Activated effector memory CD4-positive, alpha-beta T cell treated with Interleukin-2 at 50 U/mL for 16 hours (primary cell): ENCODE measurements around the gene NPAT.
"Not testable (repeated sequence)": the region's sequence is repeated elsewhere in the genome, so short reads cannot be mapped to it uniquely, and the experiment has no call there.

Experiments
- DNase-seq: peaks from one replicate; pipeline ENCODE4 v3.0.0-alpha.2; 2020

NPAT gene

GRCh38 chr11:108218912-108219783, 3.3 kb downstream of the NPAT start:
- no peak for DNase-seq

- DNase-seq: no peak
Measured at GRCh38 chr11:108218455-108218854, 4.0 kb downstream of the NPAT start.

DNA sequence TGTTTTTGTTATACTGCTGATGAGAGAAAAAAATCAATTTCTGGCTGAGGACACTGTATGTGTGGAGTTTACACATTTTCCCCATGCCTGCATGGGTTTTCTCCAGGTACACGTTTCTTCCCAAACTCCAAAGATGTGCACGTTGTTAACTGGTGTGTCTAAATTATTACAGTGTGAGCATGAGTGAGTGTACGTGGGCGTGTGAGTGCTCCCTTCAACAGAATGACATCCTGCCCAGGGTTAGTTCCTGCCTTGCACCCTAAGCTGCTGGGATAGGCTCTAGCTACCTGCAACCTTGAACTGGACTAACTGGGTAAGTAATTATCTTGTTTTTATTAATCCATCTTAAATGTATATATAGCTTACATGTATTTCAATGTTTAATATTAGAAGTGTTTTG, 5.5 kb downstream of the NPAT start:
- no peak for DNase-seq

- no peak for DNase-seq
Measured at GRCh38 chr11:108213784-108214183, 8.7 kb downstream of the NPAT start.

DNA sequence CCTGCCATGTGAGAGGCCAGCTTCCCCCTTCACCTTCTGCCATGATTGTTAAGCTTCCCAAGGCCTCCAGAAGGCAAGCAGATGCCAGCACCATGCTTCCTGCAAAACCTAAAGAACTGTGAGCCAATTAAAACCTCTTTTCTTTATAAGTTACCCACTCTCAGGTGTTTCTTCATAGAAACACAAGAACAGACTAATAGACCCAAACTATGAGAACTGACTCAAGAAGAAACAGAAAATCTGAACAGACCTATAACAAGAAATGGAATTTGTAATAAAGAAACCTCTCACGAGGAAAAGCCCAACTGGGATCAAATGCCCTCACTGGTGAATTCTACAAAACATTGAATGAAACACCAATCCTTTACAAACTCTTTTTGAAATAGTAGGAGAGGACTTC, 12.0 kb downstream of the NPAT start:
- no peak for DNase-seq

DNA sequence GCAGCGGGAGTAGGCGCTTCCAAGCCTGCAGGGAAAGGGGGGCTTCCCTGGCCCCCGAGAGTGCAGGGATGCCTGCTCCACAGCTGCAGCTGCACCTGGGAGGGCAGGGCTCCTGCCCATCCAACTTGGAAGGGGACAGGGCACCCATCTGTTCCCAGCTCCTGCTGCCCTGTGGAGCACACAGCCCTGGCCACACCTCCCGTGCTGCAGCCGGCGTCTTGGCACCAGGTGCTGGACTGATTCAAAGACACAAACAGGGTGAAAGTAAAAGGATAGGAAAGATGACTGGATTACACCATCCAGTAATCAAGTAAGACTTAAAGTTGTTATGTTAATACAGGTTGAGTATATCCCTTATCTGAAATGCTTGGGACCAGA, 14.8 kb downstream of the NPAT start:
- DNase-seq: no peak

- DNase-seq: no peak
Measured at GRCh38 chr11:108206969-108207682, 15.3 kb downstream of the NPAT start.

DNA sequence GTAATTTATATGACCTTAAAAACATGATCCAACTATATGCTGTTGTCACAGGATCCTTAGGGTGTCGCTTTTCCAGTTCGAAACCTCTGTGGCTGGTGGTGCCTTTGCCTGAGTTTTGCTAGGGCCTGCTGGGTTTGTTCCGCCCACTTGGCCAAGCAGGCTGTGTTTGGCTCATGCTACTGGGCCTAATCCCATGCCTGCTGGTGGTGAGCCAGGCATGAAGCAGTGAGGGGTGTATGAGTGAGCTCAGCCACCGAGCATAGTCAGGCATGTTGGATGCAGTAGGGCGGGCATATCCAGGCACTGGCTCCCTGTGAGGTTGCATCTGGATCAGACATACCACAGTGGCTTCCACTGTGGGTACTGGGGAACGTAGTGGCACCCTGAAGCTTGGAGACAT, 16.3 kb downstream of the NPAT start:
- DNase-seq: no peak

GRCh38 chr11:108204929-108205499, 17.4 kb downstream of the NPAT start:
- DNase-seq: no peak

GRCh38 chr11:108204376-108204775, 18.1 kb downstream of the NPAT start:
- no peak for DNase-seq

GRCh38 chr11:108203075-108203474, 19.4 kb downstream of the NPAT start:
- no peak for DNase-seq

DNA sequence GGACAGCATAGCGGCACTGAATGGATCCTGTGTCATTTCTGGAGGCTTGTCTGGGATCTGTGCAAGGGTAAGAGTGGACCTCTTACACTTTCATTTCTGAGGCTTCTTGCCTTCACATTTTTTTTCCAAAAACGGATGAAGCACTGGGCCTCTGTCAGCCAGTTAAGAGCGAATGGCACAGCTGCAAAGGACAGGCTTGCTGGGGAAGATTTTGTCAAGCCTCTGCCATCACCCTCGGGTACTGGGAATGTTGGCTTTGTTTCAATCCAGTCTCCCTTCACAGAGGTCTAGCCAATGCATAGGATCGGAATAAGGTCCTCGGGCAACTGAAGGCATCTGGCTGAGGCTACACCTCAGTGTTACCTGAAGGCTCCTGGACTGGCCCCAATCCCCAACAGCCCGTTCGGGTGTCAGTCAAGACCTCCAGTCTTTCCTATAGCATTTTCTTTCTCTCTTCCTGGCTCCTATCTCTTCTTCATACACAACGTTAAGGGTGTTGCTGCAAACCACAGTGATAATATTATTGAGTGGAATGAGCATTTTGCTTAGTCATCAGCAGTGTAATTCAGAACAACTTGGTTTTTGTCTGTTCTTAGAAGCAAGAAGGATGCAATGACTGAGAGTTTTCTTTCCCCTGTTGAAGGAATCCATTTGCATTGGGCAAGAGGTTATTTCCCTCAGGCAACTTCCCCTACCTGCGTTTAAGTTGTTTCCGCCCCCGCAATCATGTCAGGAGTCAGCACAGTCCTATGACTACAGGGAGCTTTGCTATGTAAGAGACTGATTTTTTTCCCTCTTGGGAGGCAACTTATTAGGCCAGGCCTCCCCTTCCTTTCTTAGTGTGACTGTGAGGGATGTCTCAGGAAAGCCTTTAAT, 22.8 kb downstream of the NPAT start:
- DNase-seq: no peak

- DNase-seq: no peak
Measured at GRCh38 chr11:108198833-108199232, 23.6 kb downstream of the NPAT start.

DNA sequence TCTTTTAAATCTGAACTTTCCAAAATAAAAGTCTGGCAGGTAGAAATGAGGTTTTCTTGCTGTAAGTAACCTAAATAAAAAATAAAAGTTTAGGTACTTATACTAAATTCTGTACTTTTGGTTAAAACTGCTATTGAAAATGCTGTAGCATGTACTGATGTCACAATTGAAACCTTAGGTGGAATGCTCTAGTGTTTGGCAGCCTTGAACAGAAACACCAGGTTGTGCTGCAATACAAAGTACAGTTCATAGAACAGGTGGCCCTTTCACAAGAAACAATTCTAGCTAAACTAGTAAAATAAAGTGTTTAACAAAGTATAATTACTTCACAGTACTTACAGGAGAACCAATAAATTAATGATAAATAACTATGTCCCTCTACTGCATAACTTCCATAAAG, 25.1 kb downstream of the NPAT start:
- DNase-seq: no peak

DNA sequence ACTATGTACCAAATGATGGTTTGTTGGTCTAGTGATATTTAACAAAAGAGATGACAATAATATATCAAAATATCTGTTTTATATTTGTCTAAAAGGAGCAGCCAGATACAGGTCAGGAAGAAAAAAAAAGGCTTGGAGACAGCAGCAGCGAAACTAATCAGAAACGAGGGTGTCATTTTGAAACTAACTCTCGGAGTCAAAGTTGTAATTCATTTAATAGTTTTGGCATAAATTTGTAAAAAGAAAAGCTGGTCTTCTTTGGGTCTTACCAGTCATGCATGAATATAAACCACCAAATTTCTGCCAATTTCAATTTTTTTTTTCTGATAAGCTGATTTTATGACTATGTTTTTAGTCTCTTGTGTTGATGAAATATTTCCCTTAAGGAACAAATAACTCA, 25.5 kb downstream of the NPAT start:
- no peak for DNase-seq

DNA sequence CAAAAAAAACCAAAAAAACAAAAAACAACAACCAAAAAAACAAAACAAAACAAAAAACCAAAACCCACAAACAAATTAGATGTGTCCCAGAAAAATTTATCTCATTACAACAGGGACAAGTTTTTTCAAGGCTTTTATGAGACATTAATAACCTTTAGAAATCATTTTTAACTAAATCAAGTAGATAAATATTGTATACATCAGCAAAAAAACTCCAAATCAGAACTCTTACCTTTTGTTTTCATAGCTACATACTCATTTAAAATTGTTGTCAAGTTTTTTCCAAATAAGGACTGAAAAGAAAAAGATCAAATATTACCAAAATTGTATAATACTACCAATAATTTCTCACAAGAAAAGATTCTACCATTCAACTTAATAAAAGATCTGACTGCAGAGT, 28.7 kb downstream of the NPAT start:
- no peak for DNase-seq

DNA sequence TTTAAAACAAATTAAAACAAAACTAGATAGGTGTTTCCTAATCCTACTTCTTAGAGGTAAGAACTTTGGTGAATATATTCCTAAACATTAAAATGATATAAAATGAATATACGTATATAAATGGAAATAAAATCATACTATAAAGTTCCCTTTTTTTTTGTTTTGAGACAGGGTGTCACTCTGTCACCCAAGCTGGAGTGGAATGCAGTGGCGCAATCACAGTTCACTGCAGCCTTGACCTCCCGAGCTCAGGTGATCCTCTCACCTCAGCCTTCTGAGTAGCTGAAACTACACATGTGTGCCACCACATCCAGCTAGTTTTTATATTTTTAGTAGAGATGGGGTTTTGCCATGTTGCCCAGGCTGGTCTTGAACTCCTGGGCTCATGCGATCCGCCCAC, 44.9 kb downstream of the NPAT start:
- DNase-seq: no peak

- no peak for DNase-seq
Measured at GRCh38 chr11:108170184-108170583, 52.3 kb downstream of the NPAT start.

- no peak for DNase-seq
Measured at GRCh38 chr11:108167624-108168023, 54.8 kb downstream of the NPAT start.

GRCh38 chr11:108162878-108163277, 59.6 kb downstream of the NPAT start:
- DNase-seq: not testable (repeated sequence)

- DNase-seq: no peak
Measured at GRCh38 chr11:108160970-108161566, 61.4 kb downstream of the NPAT start.

GRCh38 chr11:108154591-108154990, 67.8 kb downstream of the NPAT start:
- no peak for DNase-seq

- DNase-seq: no peak
Measured at GRCh38 chr11:108148556-108148955, 73.9 kb downstream of the NPAT start.
